Mesendoderm (in vitro differentiated cells): Measurements from ENCODE around the gene PLSCR4.
"Not testable (repeated sequence)": the region's sequence is repeated elsewhere in the genome, so short reads cannot be mapped to it uniquely, and the experiment has no call there.

Source experiments
- DNase-seq: peaks from one replicate; pipeline ENCODE4 v3.0.0; 2013
- H2AK5ac ChIP-seq: 2 replicates; pipeline ENCODE4 v1.6.1; 2013; ENCODE audit warnings: low read length, inconsistent platforms
- H2BK120ac ChIP-seq: 2 replicates; pipeline ENCODE4 v1.6.1; 2013; ENCODE audit warnings: low read depth, mild to moderate bottlenecking, low read length, moderate library complexity, mixed read lengths
- H2BK15ac ChIP-seq: replicated peaks from 2 replicates; pipeline ENCODE4 v1.6.1; 2013; ENCODE audit warnings: low read depth, mild to moderate bottlenecking, moderate library complexity
- H2BK5ac ChIP-seq: 2 replicates; pipeline ENCODE4 v1.6.1; 2013; ENCODE audit warnings: low read length, inconsistent platforms
- H3K18ac ChIP-seq: 2 replicates; pipeline ENCODE4 v1.6.1; 2013; ENCODE audit warnings: mild to moderate bottlenecking, low read length, mixed read lengths
- H3K23ac ChIP-seq: one replicate; pipeline ENCODE4 v1.6.1; 2013; ENCODE audit warnings: low read length
- H3K27ac ChIP-seq: 2 replicates; pipeline ENCODE4 v1.5.1; 2013; ENCODE audit warnings: low read depth, mild to moderate bottlenecking, inconsistent platforms, low read length, moderate library complexity
- H3K27me3 ChIP-seq: 2 replicates; pipeline ENCODE4 v1.6.1; 2013; ENCODE audit warnings: low read length, control low read depth, mild to moderate bottlenecking, inconsistent platforms; ENCODE audit not compliant: insufficient read depth, poor library complexity
- H3K36me3 ChIP-seq: 2 replicates; pipeline ENCODE4 v1.6.1; 2013; ENCODE audit warnings: low read length, inconsistent platforms; ENCODE audit not compliant: control insufficient read depth, insufficient read depth
- H3K4ac ChIP-seq: one replicate; pipeline ENCODE4 v1.6.1; 2013; ENCODE audit warnings: low read depth, mild to moderate bottlenecking, low read length, moderate library complexity
- H3K4me1 ChIP-seq: 2 replicates; pipeline ENCODE4 v1.6.1; 2013; ENCODE audit warnings: low read depth, low read length, inconsistent platforms; ENCODE audit not compliant: control insufficient read depth
- H3K4me2 ChIP-seq: 2 replicates; pipeline ENCODE4 v1.6.1; 2013; ENCODE audit warnings: low read length
- H3K4me3 ChIP-seq: 2 replicates; pipeline ENCODE4 v1.5.1; 2013; ENCODE audit warnings: mild to moderate bottlenecking, low read length
- H3K56ac ChIP-seq: one replicate; pipeline ENCODE4 v1.6.1; 2013; ENCODE audit warnings: low read length
- H3K79me1 ChIP-seq: 2 replicates; pipeline ENCODE4 v1.6.1; 2013; ENCODE audit warnings: low read length, inconsistent platforms
- H3K79me2 ChIP-seq: 2 replicates; pipeline ENCODE4 v1.6.1; 2013; ENCODE audit warnings: mild to moderate bottlenecking, low read length; ENCODE audit not compliant: control insufficient read depth, insufficient read depth
- H3K9ac ChIP-seq: 2 replicates; pipeline ENCODE4 v1.6.1; 2013; ENCODE audit warnings: low read length, inconsistent platforms
- H4K5ac ChIP-seq: one replicate; pipeline ENCODE4 v1.6.1; 2013; ENCODE audit warnings: low read length
- H4K8ac ChIP-seq: one replicate; pipeline ENCODE4 v1.6.1; 2013; ENCODE audit warnings: low read depth, mild to moderate bottlenecking, control low read depth, low read length, moderate library complexity
- WGBS: extraction: QIAGEN DNeasy Blood & Tissue Kit; methylation state at CpG from one replicate; pipeline ENCODE4 v1.1.7; 2013; ENCODE audit warnings: low lambda C conversion rate, missing lambda C conversion rate; ENCODE audit not compliant: insufficient coverage; ENCODE audit errors: extremely low coverage; 5-methylcytosine and 5-hydroxymethylcytosine counted together

PLSCR4 gene

DNA sequence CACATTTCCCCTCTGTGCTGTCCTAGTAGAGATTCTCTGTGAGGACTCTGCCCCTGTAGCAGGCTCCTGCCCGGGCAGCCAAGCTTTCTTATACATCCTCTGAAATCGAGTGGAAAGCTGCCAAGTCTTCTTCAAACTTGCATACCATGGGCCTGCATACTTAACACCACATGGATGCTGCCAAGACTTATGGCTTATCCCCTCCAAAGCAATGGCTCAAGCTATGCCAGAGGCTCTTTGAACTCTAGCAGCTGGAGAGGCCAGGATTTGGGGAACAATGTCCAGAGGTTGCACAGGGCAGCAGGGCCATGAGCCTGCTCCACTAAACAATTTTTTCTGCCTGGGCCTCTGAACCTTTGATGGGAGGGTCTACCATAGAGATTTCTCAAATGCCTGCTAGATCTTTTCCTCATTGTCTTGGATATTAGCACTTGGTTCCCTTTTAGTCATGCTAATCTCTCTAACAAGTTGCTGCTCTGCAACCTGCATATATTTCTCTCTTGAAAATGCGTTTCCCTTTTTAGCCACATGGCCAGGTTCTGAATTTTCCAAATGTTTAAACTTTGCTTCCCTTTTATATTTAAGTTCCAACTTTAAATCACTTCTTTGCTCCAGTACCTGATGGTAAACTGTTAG lies 6.1 kb upstream of the PLSCR4 start:
- DNase-seq = no peak
- Histone ChIP-seq H3K4me2 (no peak overlapping the region), H3K56ac (no peak overlapping the region), H2BK15ac (no peak overlapping the region), H3K23ac (no peak overlapping the region), H4K5ac (no peak overlapping the region), H3K27me3 (no peaks in the 10 kb centered on the region), H3K27ac (no peak overlapping the region), H3K18ac (peak overlapping the region; percentile 13), H3K9ac (no peak overlapping the region), H4K8ac (no peak overlapping the region), H2BK5ac (no peak overlapping the region), H3K4me1 (no peaks in the 10 kb centered on the region), H2AK5ac (no peak overlapping the region), H2BK120ac (no peak overlapping the region), H3K79me1 (no peaks in the 10 kb centered on the region), H3K36me3 (no peaks in the 10 kb centered on the region), H3K4ac (no peak overlapping the region), H3K79me2 (no peaks in the 10 kb centered on the region), H3K4me3 (no peak overlapping the region)
- no CpG with 5 or more reads among the region's 3 CpGs for WGBS

GRCh38 chr3:146252445-146252844 lies 1.5 kb upstream of the PLSCR4 start:
- H2BK15ac ChIP-seq, H3K27me3 ChIP-seq, H4K5ac ChIP-seq, H3K4ac ChIP-seq, H4K8ac ChIP-seq, H3K18ac ChIP-seq, H3K56ac ChIP-seq, H3K23ac ChIP-seq, H2BK120ac ChIP-seq, H3K27ac ChIP-seq, H3K79me2 ChIP-seq, H3K36me3 ChIP-seq, H3K9ac ChIP-seq, H3K4me3 ChIP-seq, H3K79me1 ChIP-seq, H3K4me1 ChIP-seq, H2BK5ac ChIP-seq, H2AK5ac ChIP-seq, H3K4me2 ChIP-seq: not testable (repeated sequence)
- peak; percentile 21 for DNase-seq
- no CpG with 5 or more reads among the region's 10 CpGs for WGBS

GRCh38 chr3:146249921-146250320 lies 984 bp downstream of the PLSCR4 start:
- H3K4me3 ChIP-seq = no peak overlapping the region
- H2BK5ac ChIP-seq = no peak overlapping the region
- no peak overlapping the region for H2BK120ac ChIP-seq
- no peak for DNase-seq
- WGBS = no CpG with 5 or more reads among the region's 1 CpG
- no peak overlapping the region for H2AK5ac ChIP-seq
- H3K56ac ChIP-seq = no peak overlapping the region
- H3K27ac ChIP-seq = no peak overlapping the region
- no peak overlapping the region for H3K4ac ChIP-seq
- H3K4me2 ChIP-seq = no peak overlapping the region
- no peak overlapping the region for H2BK15ac ChIP-seq
- no peaks in the 10 kb centered on the region for H3K79me2 ChIP-seq
- H3K79me1 ChIP-seq = no peaks in the 10 kb centered on the region
- H3K36me3 ChIP-seq = no peaks in the 10 kb centered on the region
- H4K8ac ChIP-seq = no peak overlapping the region
- no peak overlapping the region for H4K5ac ChIP-seq
- H3K18ac ChIP-seq = no peak overlapping the region
- H3K9ac ChIP-seq = no peak overlapping the region
- H3K23ac ChIP-seq = no peak overlapping the region
- H3K4me1 ChIP-seq = no peaks in the 10 kb centered on the region
- no peaks in the 10 kb centered on the region for H3K27me3 ChIP-seq

DNA sequence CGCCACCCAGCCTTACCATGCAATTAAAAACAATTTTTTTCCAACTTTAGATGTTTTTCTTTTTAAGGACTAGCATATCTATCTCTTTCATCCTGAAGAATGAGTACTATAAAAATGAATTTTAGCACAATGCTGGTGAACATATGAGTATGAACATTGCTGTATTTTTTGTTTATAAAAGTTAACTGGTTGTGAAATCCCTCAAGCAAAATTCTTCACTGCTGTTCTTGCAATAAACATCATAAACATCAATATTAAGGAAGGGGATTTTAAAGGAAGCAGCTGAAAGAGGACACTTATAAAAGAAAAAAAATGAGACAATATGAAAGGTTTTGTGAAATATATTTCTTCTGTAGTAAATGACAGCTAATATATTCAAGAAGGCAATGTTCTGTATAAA lies 3.0 kb downstream of the PLSCR4 start:
- Histone ChIP-seq H3K79me1 (no peaks in the 10 kb centered on the region), H3K79me2 (no peaks in the 10 kb centered on the region), H3K56ac (no peak overlapping the region), H3K18ac (no peak overlapping the region), H3K27me3 (no peaks in the 10 kb centered on the region), H2BK120ac (no peak overlapping the region), H3K4me2 (no peak overlapping the region), H3K23ac (no peak overlapping the region), H3K9ac (no peak overlapping the region), H2BK15ac (no peak overlapping the region), H3K4ac (no peak overlapping the region), H3K4me3 (no peak overlapping the region), H3K4me1 (no peaks in the 10 kb centered on the region), H2BK5ac (no peak overlapping the region), H4K5ac (no peak overlapping the region), H3K27ac (no peak overlapping the region), H3K36me3 (no peaks in the 10 kb centered on the region), H2AK5ac (no peak overlapping the region), H4K8ac (no peak overlapping the region)
- WGBS = no CpG with 5 or more reads among the region's 1 CpG
- no peak for DNase-seq

- Histone ChIP-seq H2AK5ac (no peak overlapping the region), H3K4ac (no peak overlapping the region), H3K36me3 (no peaks in the 10 kb centered on the region), H4K8ac (no peak overlapping the region), H2BK120ac (no peak overlapping the region), H3K9ac (no peak overlapping the region), H3K79me2 (no peaks in the 10 kb centered on the region), H2BK15ac (no peak overlapping the region), H3K18ac (no peak overlapping the region), H3K27me3 (no peaks in the 10 kb centered on the region), H3K4me2 (no peak overlapping the region), H4K5ac (no peak overlapping the region), H3K23ac (no peak overlapping the region), H3K79me1 (no peaks in the 10 kb centered on the region), H3K27ac (no peak overlapping the region), H2BK5ac (no peak overlapping the region), H3K56ac (no peak overlapping the region), H3K4me3 (no peak overlapping the region), H3K4me1 (no peaks in the 10 kb centered on the region)
- no CpG with 5 or more reads among the region's 2 CpGs for WGBS
- no peak for DNase-seq
Measured at GRCh38 chr3:146246526-146246925, 4.4 kb downstream of the PLSCR4 start.

- no peak overlapping the region for H4K8ac ChIP-seq
- WGBS = no CpG with 5 or more reads among the region's 1 CpG
- no peak overlapping the region for H2BK15ac ChIP-seq
- no peak overlapping the region for H3K23ac ChIP-seq
- no peak overlapping the region for H2AK5ac ChIP-seq
- no peak overlapping the region for H3K4me2 ChIP-seq
- no peak overlapping the region for H3K27ac ChIP-seq
- no peaks in the 10 kb centered on the region for H3K4me1 ChIP-seq
- H2BK5ac ChIP-seq = no peak overlapping the region
- no peak overlapping the region for H2BK120ac ChIP-seq
- H3K36me3 ChIP-seq = no peaks in the 10 kb centered on the region
- H3K56ac ChIP-seq = no peak overlapping the region
- no peaks in the 10 kb centered on the region for H3K27me3 ChIP-seq
- no peaks in the 10 kb centered on the region for H3K79me1 ChIP-seq
- H3K4ac ChIP-seq = no peak overlapping the region
- no peak overlapping the region for H3K9ac ChIP-seq
- H3K79me2 ChIP-seq = no peaks in the 10 kb centered on the region
- H4K5ac ChIP-seq = no peak overlapping the region
- DNase-seq = no peak
- no peak overlapping the region for H3K18ac ChIP-seq
- no peak overlapping the region for H3K4me3 ChIP-seq
Measured at GRCh38 chr3:146243559-146243958, 7.3 kb downstream of the PLSCR4 start.
